ENCODE results near the gene MLKL. TPM values are rescaled to one million over a fixed set of nuclear protein-coding genes. Genes with fewer than 3 reads are reported as not detected.

The MLKL gene
- total RNA-seq, 2 donors from 2014 or later, result 7.0 to 8.6 TPM

DNA sequence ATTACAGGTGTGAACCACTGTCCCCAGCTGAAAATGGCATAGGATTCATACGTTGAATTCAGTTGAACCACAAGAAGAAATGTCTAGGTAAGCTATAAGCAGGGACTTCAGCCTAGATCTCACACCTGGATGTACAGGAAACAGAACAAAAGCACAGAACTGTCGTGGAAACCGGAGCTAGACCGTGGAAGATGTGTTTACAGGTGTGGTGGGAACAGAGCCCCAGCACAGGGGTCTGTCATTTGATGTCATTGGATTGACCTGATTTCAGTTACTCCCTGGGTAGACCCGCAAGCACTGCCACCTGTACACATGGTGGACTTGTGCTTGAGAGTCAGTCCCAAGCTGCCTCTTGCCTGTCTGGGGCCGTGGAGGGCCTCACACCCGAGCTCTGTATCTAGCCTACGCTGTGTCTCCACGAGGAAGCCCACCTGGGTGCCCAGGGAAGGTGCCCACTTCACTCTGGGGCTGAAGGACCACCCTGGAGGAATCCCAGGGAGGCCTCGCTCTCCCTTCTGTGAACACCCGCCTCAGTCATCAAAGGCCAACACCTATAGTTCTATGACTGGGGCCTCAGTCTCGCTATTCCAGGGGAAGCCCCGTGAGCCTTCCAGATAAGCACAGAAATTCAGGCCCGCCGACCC is 32.2 kb upstream of the MLKL start:
- 89% methylated on average over 15 of the region's 15 CpGs for WGBS
- no peaks in the 10 kb centered on the region for H3K9me3 ChIP-seq
- H3K4me1 ChIP-seq (replicated peaks), result no peaks in the 10 kb centered on the region
- no peak for DNase-seq (ENCODE audit: low spot score)
- no peak overlapping the region for H3K4me3 ChIP-seq
- H3K27me3 ChIP-seq (replicated peaks; ENCODE audit: insufficient read depth), result no peaks in the 10 kb centered on the region
- H3K27ac ChIP-seq, result no peak overlapping the region
- H3K36me3 ChIP-seq, result no peaks in the 10 kb centered on the region
- no peak for TF ChIP-seq POLR2A (IDR thresholded peaks at IDR 0.05)
- TF ChIP-seq, protein P1, sequence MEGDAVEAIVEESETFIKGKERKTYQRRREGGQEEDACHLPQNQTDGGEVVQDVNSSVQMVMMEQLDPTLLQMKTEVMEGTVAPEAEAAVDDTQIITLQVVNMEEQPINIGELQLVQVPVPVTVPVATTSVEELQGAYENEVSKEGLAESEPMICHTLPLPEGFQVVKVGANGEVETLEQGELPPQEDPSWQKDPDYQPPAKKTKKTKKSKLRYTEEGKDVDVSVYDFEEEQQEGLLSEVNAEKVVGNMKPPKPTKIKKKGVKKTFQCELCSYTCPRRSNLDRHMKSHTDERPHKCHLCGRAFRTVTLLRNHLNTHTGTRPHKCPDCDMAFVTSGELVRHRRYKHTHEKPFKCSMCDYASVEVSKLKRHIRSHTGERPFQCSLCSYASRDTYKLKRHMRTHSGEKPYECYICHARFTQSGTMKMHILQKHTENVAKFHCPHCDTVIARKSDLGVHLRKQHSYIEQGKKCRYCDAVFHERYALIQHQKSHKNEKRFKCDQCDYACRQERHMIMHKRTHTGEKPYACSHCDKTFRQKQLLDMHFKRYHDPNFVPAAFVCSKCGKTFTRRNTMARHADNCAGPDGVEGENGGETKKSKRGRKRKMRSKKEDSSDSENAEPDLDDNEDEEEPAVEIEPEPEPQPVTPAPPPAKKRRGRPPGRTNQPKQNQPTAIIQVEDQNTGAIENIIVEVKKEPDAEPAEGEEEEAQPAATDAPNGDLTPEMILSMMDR (IDR thresholded peaks at IDR 0.05), result no peak
- TF ChIP-seq POLR2AphosphoS5 (IDR thresholded peaks at IDR 0.05), result no peak
- intact Hi-C loops (cut with DNase I), result no loop called here

DNA sequence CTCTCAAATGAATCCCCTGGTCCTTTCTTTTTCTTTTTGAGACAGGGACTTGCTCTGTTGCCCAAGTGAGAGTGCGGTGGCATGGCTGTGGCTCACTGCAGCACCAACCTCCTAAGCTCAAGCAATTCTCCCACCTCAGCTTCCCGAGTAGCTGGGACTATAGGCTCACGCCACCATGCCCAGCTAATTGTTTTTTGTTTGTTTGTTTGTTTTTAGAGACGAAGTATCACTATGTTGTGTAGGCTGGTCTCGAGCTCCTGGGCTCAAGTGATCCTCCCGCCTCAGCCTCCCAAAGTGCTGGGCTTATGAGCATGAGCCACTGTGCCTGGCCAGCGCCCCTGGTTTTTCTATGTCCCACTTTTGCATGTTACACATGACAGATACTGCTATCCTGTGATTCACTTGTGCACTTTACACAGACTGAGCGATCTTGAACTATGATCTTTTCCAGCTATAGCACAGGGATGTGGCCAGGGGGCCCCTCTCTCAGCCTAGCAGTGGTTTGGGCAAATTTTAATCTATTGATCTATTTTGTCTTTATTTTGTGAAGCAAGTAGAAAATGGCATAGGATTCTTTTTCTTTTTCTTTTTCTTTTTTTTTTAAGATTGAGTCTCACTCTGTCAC is 31.3 kb upstream of the MLKL start:
- no peak overlapping the region for H3K27ac ChIP-seq
- no peaks in the 10 kb centered on the region for H3K4me1 ChIP-seq (replicated peaks)
- no peaks in the 10 kb centered on the region for H3K36me3 ChIP-seq
- intact Hi-C loops (cut with DNase I), result no loop called here
- TF ChIP-seq POLR2A (IDR thresholded peaks at IDR 0.05) (no peak), POLR2AphosphoS5 (IDR thresholded peaks at IDR 0.05) (no peak)
- TF ChIP-seq, protein P1 (IDR thresholded peaks at IDR 0.05), result no peak
- WGBS, result 93% methylated on average over 8 of the region's 8 CpGs
- H3K4me3 ChIP-seq, result no peak overlapping the region
- no peak for DNase-seq (ENCODE audit: low spot score)
- H3K27me3 ChIP-seq (replicated peaks; ENCODE audit: insufficient read depth), result no peaks in the 10 kb centered on the region
- H3K9me3 ChIP-seq, result no peaks in the 10 kb centered on the region

DNA sequence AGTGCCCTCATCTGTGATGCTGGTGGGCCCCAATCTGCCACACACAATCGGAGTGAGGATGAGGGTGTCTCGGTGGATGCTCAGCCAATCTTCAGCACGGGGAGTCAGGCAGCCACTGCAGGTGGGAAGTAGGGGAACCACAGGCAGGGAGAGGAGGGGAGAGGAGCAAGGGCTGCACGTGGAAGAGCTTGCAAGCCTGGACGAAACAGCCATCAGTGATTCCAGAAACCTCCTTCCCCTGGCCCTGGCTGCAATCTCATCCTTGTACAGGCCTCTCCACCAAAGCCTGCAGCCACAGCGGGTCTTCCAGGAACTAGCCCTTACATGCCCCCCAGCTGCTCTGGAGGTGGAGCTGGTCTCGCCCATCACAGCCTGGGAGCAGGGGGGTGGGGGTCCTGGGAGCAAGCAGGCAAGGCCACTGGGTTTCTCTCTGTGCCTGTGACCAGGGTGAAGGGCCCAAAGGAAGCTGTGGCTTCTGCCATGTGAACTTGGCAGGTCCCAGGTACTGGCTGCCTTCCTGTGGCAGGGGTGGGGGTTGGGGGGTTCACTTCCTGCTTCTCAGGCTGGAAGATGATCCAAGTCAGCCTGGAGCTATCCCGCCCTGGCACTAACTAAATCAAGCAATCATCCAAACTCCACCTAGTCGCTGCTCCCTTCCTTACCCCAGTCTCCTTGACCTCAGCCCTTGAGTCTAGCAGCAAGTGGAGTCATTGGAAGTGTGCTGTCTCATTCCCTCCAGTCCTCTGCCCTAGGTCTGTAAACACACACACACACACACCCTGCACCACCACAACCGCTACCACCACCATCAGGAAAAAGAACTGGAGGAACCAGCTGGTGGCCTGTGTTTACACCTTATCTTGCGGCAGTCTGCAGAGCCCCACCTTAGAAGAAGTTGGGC is 29.4 kb upstream of the MLKL start:
- intact Hi-C loops (cut with DNase I), result no loop called here
- peak overlapping the region in 1 of 2 donors; percentile 66 for H3K27ac ChIP-seq
- peak; percentile 51 for DNase-seq (ENCODE audit: low spot score)
- H3K9me3 ChIP-seq, result no peaks in the 10 kb centered on the region
- TF ChIP-seq, protein P1 (IDR thresholded peaks at IDR 0.05), result no peak
- TF ChIP-seq POLR2AphosphoS5 (IDR thresholded peaks at IDR 0.05), result no peak
- no peak for TF ChIP-seq POLR2A (IDR thresholded peaks at IDR 0.05)
- no peaks in the 10 kb centered on the region for H3K36me3 ChIP-seq
- no peak overlapping the region for H3K4me3 ChIP-seq
- no peaks in the 10 kb centered on the region for H3K27me3 ChIP-seq (replicated peaks; ENCODE audit: insufficient read depth)
- 33% methylated on average over 10 of the region's 11 CpGs for WGBS
- no peaks in the 10 kb centered on the region for H3K4me1 ChIP-seq (replicated peaks)

DNA sequence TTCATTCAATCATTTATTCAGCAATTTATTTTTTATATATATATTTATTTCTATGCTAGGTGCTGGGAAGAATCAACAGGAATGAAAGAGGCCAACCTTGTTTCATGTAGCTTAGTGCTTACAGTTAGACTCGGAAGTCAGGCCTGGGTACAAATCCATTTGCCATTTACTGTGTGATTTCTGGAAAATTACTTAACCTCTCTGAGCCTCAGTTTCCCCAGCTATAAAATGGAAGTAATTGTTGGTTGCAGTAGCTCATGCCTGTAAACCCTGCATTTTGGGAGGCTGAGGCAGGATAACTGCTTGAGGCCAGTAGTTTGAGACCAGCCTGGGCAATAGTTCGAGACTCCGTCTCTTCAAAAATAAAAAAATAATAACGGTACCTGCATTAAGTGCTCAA is 27.2 kb upstream of the MLKL start:
- TF ChIP-seq, protein P1 (IDR thresholded peaks at IDR 0.05), result no peak
- TF ChIP-seq POLR2A (IDR thresholded peaks at IDR 0.05), result no peak
- TF ChIP-seq POLR2AphosphoS5 (IDR thresholded peaks at IDR 0.05), result no peak
- WGBS, result 91% methylated on average over 4 of the region's 4 CpGs
- no peak for DNase-seq (ENCODE audit: low spot score)
- Histone ChIP-seq H3K4me3 (no peak overlapping the region), H3K9me3 (no peaks in the 10 kb centered on the region), H3K4me1 (replicated peaks) (no peaks in the 10 kb centered on the region), H3K27me3 (replicated peaks; ENCODE audit: insufficient read depth) (no peaks in the 10 kb centered on the region), H3K36me3 (no peaks in the 10 kb centered on the region), H3K27ac (no peak overlapping the region)
- intact Hi-C loops (cut with DNase I), result no loop called here

All from prostate gland (tissue), 2 donors.